SK-N-SH (cell line): Measurements from ENCODE around the gene HOMER1. TPM values are rescaled to one million over a fixed set of nuclear protein-coding genes. Genes with fewer than 3 reads are reported as not detected.

Experiments
- CTCF ChIA-PET: fragments of 300-600, 350-600 bp; formaldehyde crosslinking; extraction: SDS; loops from one replicate; lab custom pipeline; 2021; lab: Yijun Ruan, JAX
- POLR2A ChIA-PET: fragments of 350-600 bp; sonication (Branson Sonifier 250); formaldehyde crosslinking; extraction: SDS; loops from one replicate; lab custom pipeline; 2020; ENCODE audit warnings: antibody characterized with exemption, inconsistent platforms; lab: Yijun Ruan, JAX
- DNase-seq: peaks from one replicate; pipeline ENCODE4 v3.0.0; 2012
- H2AFZ ChIP-seq: fragments of 200-600 bp; sonication (generic); 2 replicates; pipeline ENCODE4 v1.8.1; 2016; ENCODE audit warnings: antibody characterized with exemption, mild to moderate bottlenecking, low read depth
- H3F3A ChIP-seq: fragments of 200-600 bp; sonication (generic); replicated peaks from 2 replicates; pipeline ENCODE3; 2016; ENCODE audit warnings: antibody characterized with exemption, mild to moderate bottlenecking; ENCODE audit not compliant: insufficient read depth
- H3K27ac ChIP-seq, 2 experiments: fragments of 200-500 bp in 1 of 2; fragments of 200-600 bp in 1 of 2; sonication (Bioruptor generic) in 1 of 2; sonication (generic), shearing (Covaris generic) in 1 of 2; 2 replicates each; pipeline versions ENCODE4 v1.5.1 to v1.6.1; 2014 to 2016; ENCODE audit warnings: low read depth in 2 of 2, inconsistent platforms in 1 of 2, low read length in 1 of 2, mild to moderate bottlenecking in 1 of 2, mixed read lengths in 1 of 2
- H3K27me3 ChIP-seq: fragments of 200-600 bp; sonication (generic), shearing (Covaris generic); 2 replicates; pipeline ENCODE4 v1.6.1; 2016; ENCODE audit warnings: mixed run types; ENCODE audit not compliant: insufficient read depth
- H3K36me3 ChIP-seq, 2 experiments: fragments of 200-500 bp in 1 of 2; fragments of 200-600 bp in 1 of 2; sonication (Bioruptor generic) in 1 of 2; sonication (generic) in 1 of 2; replicated peaks in 1 of 2; 2 replicates each; pipeline versions ENCODE3 to v1.5.1; 2014 to 2016; ENCODE audit warnings: low read length in 1 of 2, mild to moderate bottlenecking in 1 of 2; ENCODE audit not compliant: insufficient read depth in 2 of 2, control insufficient read depth in 1 of 2
- H3K4me1 ChIP-seq, 2 experiments: fragments of 200-500 bp in 1 of 2; fragments of 200-600 bp in 1 of 2; sonication (Bioruptor generic) in 1 of 2; sonication (generic), shearing (Covaris generic) in 1 of 2; 2 replicates each; pipeline versions ENCODE4 v1.5.1 to v1.6.1; 2014 to 2016; ENCODE audit warnings: low read depth in 1 of 2, low read length in 1 of 2, mixed run types in 1 of 2; ENCODE audit not compliant: insufficient read depth in 2 of 2, control insufficient read depth in 1 of 2
- H3K4me2 ChIP-seq: fragments of 200-600 bp; sonication (generic), shearing (Covaris generic); 2 replicates; pipeline ENCODE4 v1.6.1; 2017; ENCODE audit warnings: mixed run types
- H3K4me3 ChIP-seq, 2 experiments: fragments of 200-500 bp in 1 of 2; fragments of 200-600 bp in 1 of 2; sonication (Bioruptor generic) in 1 of 2; sonication (generic), shearing (Covaris generic) in 1 of 2; 2 replicates each; pipeline versions ENCODE4 v1.5.1 to v1.8.1; 2014 to 2016; ENCODE audit warnings: low read depth in 2 of 2, inconsistent platforms in 1 of 2, low read length in 1 of 2, mild to moderate bottlenecking in 1 of 2, mixed read lengths in 1 of 2, moderate library complexity in 1 of 2
- H3K79me2 ChIP-seq: fragments of 200-600 bp; sonication (generic); 2 replicates; pipeline ENCODE4 v1.8.1; 2017; ENCODE audit warnings: mild to moderate bottlenecking; ENCODE audit not compliant: insufficient read depth
- H3K9ac ChIP-seq: fragments of 200-600 bp; sonication (generic); 2 replicates; pipeline ENCODE4 v1.6.1; 2017; ENCODE audit warnings: mixed run types
- H3K9me2 ChIP-seq: fragments of 200-600 bp; sonication (generic); 2 replicates; pipeline ENCODE4 v1.6.1; 2017; ENCODE audit warnings: mixed run types
- H3K9me3 ChIP-seq: fragments of 200-600 bp; sonication (generic); 2 replicates; pipeline ENCODE4 v1.6.1; 2017; ENCODE audit warnings: mixed run types, mild to moderate bottlenecking, moderate library complexity
- H4K20me1 ChIP-seq: fragments of 200-600 bp; sonication (generic); 2 replicates; pipeline ENCODE4 v1.6.1; 2017; ENCODE audit warnings: mild to moderate bottlenecking, mixed run types; ENCODE audit not compliant: insufficient read depth
- CHD2 ChIP-seq: fragments of 150-350 bp; IDR thresholded peaks from 2 replicates; pipeline ENCODE4 v1.6.1; 2018; ENCODE audit warnings: low read length; ENCODE audit not compliant: partially characterized antibody
- EP300 ChIP-seq, 2 experiments: IDR thresholded peaks; 2 replicates each; pipeline versions ENCODE4 v1.4.0 to v1.6.1; 2012; ENCODE audit warnings: borderline replicate concordance in 1 of 2, low read depth in 1 of 2, low read length in 1 of 2
- FOSL2 ChIP-seq: IDR thresholded peaks from 2 replicates; pipeline ENCODE4 v1.4.0; 2012; ENCODE audit warnings: low read depth, mild to moderate bottlenecking, moderate library complexity, borderline replicate concordance
- FOXJ3 ChIP-seq: sonication (generic); formaldehyde crosslinking; IDR thresholded peaks from 2 replicates; pipeline ENCODE4 v1.5.1; 2020; ENCODE audit warnings: mild to moderate bottlenecking, missing genetic modification reagents
- GABPA ChIP-seq: IDR thresholded peaks from 2 replicates; pipeline ENCODE4 v1.4.0; 2012; ENCODE audit warnings: low read depth, mild to moderate bottlenecking
- JUND ChIP-seq: IDR thresholded peaks from 2 replicates; pipeline ENCODE4 v1.4.0; 2012
- MAX ChIP-seq: IDR thresholded peaks from 2 replicates; pipeline ENCODE4 v1.4.0; 2012; ENCODE audit warnings: low read depth
- MXI1 ChIP-seq: IDR thresholded peaks from 2 replicates; pipeline ENCODE4 v1.6.1; 2012; ENCODE audit warnings: mild to moderate bottlenecking, low read depth, low read length, improper control_type of control experiment
- POLR2AphosphoS5 ChIP-seq: IDR thresholded peaks from 2 replicates; pipeline ENCODE4 v1.6.1; 2012; ENCODE audit warnings: low read depth, low read length
- RAD21 ChIP-seq: IDR thresholded peaks from 2 replicates; pipeline ENCODE4 v1.6.1; 2012; ENCODE audit warnings: mild to moderate bottlenecking, low read length
- RCOR1 ChIP-seq: fragments of 150-350 bp; IDR thresholded peaks from 2 replicates; pipeline ENCODE4 v1.6.1; 2017; ENCODE audit warnings: antibody characterized with exemption, low read length
- REST ChIP-seq: IDR thresholded peaks from 2 replicates; pipeline ENCODE4 v1.6.1; 2012; ENCODE audit warnings: mild to moderate bottlenecking, low read depth, low read length, moderate library complexity
- SIN3A ChIP-seq: IDR thresholded peaks from 2 replicates; pipeline ENCODE4 v1.6.1; 2012; ENCODE audit warnings: low read depth, mild to moderate bottlenecking, low read length, moderate library complexity, borderline replicate concordance
- TEAD4 ChIP-seq: IDR thresholded peaks from 2 replicates; pipeline ENCODE4 v1.4.0; 2012; ENCODE audit warnings: mild to moderate bottlenecking, borderline replicate concordance; ENCODE audit not compliant: insufficient read depth
- USF2 ChIP-seq: fragments of 150-350 bp; IDR thresholded peaks from 2 replicates; pipeline ENCODE4 v1.6.1; 2017; ENCODE audit warnings: antibody characterized with exemption, low read length, low read depth, borderline replicate concordance
- ZBTB33 ChIP-seq: IDR thresholded peaks from 2 replicates; pipeline ENCODE4 v1.4.0; 2012; ENCODE audit warnings: low read depth, borderline replicate concordance
- WGBS: methylation state at CpG from one replicate; pipeline ENCODE4 v1.1.6; 2017; ENCODE audit warnings: low lambda C conversion rate; 5-methylcytosine and 5-hydroxymethylcytosine counted together
- polyA plus RNA-seq, 3 experiments: library from polyadenylated mRNA; depleted of rRNA; stranded (reverse); fragments of >200 nt; gene quantifications; 2 replicates each; pipeline ENCODE4 v1.2.3, GENCODE V29; 2012

HOMER1 gene
- polyA plus RNA-seq, 1 of the 3 experiments (the other 2 are of a cell fraction): 2.2 TPM

GRCh38 chr5:79503794-79504495 lies 10.0 kb downstream of the HOMER1 start:
- no peaks in the 10 kb centered on the region for H3K9me2 ChIP-seq
- no peak overlapping the region for H3K27ac ChIP-seq
- no peak overlapping the region for H3K4me2 ChIP-seq
- no peaks in the 10 kb centered on the region for H4K20me1 ChIP-seq
- H3K9ac ChIP-seq: no peak overlapping the region
- H3K27me3 ChIP-seq: no peaks in the 10 kb centered on the region
- H3K4me1 ChIP-seq: peaks cover under 1 to 8% of the 10 kb centered on the region in 2 experiments; a peak in 3 of 4 replicates
- ChIA-PET POLR2A (interaction anchor here (0.8 kb wide), 1 partner anchor 10 kb away, joined by 8 read pairs; the partner anchor contains the start of gene HOMER1), CTCF (interaction anchor here (1.7 kb wide), 1 partner anchor 371 kb away, joined by 7 read pairs; no protein-coding TSS in a partner anchor)
- H3K36me3 ChIP-seq: no peaks in the 10 kb centered on the region
- H3K9me3 ChIP-seq: no peaks in the 10 kb centered on the region
- H2AFZ ChIP-seq: no peak overlapping the region
- no peak overlapping the region for H3K4me3 ChIP-seq
- no peak for DNase-seq
- H3F3A ChIP-seq: peaks cover 4% of the 10 kb centered on the region
- 90% methylated on average over 3 of the region's 3 CpGs for WGBS
- TF ChIP-seq EP300 (IDR thresholded peaks at IDR 0.05; ENCODE audit: borderline replicate concordance in 1 of 2, low read depth in 1 of 2, low read length in 1 of 2): no peak
- no peak for TF ChIP-seq MXI1
- TF ChIP-seq ZBTB33: no peak
- no peak for TF ChIP-seq SIN3A
- TF ChIP-seq GABPA: no peak
- TF ChIP-seq MAX: no peak
- TF ChIP-seq TEAD4: no peak
- no peak for TF ChIP-seq REST
- TF ChIP-seq POLR2AphosphoS5: no peak
- TF ChIP-seq RAD21: no peak
- no peak for TF ChIP-seq FOXJ3 (CRISPR knock-in tag)
- no peak for TF ChIP-seq USF2
- TF ChIP-seq RCOR1: no peak
- TF ChIP-seq FOSL2: no peak
- TF ChIP-seq CHD2: no peak
- TF ChIP-seq JUND: no peak
- peaks cover 23% of the 10 kb centered on the region for H3K79me2 ChIP-seq
